Duodenal mucosa (tissue), 2 donors: Measurements from ENCODE around the gene CXorf49.
"Not testable (repeated sequence)": the region's sequence is repeated elsewhere in the genome, so short reads cannot be mapped to it uniquely, and the experiment has no call there.

Source experiments
- H3K27ac ChIP-seq: one replicate; pipeline ENCODE4 v1.7.0; 2013; ENCODE audit warnings: low read depth, low read length
- H3K27me3 ChIP-seq, 2 donors: one replicate each; pipeline ENCODE4 v1.7.0; 2013; ENCODE audit warnings: low read length in 2 of 2, control low read depth in 1 of 2; ENCODE audit not compliant: insufficient read depth in 2 of 2, control insufficient read depth in 1 of 2
- H3K36me3 ChIP-seq, 2 donors: one replicate each; pipeline ENCODE4 v1.7.0; 2013; ENCODE audit warnings: low read length in 2 of 2, control low read depth in 1 of 2; ENCODE audit not compliant: insufficient read depth in 2 of 2, control insufficient read depth in 1 of 2
- H3K4me1 ChIP-seq, 2 donors: one replicate each; pipeline ENCODE4 v1.7.0; 2013; ENCODE audit warnings: low read length in 2 of 2, control low read depth in 1 of 2; ENCODE audit not compliant: insufficient read depth in 2 of 2, control insufficient read depth in 1 of 2
- H3K4me3 ChIP-seq, 2 donors: one replicate each; pipeline ENCODE4 v1.7.0; 2013; ENCODE audit warnings: low read length in 2 of 2, low read depth in 1 of 2
- H3K9ac ChIP-seq, 2 donors: one replicate each; pipeline ENCODE4 v1.7.0; 2013; ENCODE audit warnings: low read length in 2 of 2, low read depth in 1 of 2
- H3K9me3 ChIP-seq, 2 donors: one replicate each; pipeline ENCODE4 v1.7.0; 2013; ENCODE audit warnings: low read length in 2 of 2, control low read depth in 1 of 2; ENCODE audit not compliant: control insufficient read depth in 1 of 2

CXorf49 gene

DNA sequence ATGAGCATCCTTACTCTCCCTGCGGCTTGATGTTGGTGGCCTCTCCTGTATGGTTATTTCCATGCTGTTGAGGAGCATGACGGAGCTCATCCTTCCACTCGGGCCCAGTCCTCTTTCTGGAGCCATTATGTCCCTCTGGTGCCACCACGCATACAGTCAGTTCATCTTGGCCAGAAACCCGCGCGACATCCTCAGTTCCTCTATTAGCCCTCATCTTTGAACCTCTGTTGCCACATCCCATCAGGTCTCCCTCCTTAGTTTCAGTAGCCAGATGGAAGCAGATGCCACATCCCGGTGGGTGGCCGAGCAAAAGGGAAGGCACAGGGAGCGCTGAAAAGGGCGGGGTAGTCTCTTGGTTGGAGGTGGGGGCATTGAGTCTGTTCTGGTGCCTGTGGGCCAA, 46.1 kb downstream of the CXorf49 start:
- Histone ChIP-seq H3K27me3 (no peaks in the 10 kb centered on the region), H3K9me3 (no peaks in the 10 kb centered on the region), H3K36me3 (no peaks in the 10 kb centered on the region), H3K4me1 (no peaks in the 10 kb centered on the region), H3K4me3 (no peak overlapping the region), H3K27ac (no peak overlapping the region), H3K9ac (no peak overlapping the region)

GRCh38 chrX:71671043-71671780, 46.9 kb downstream of the CXorf49 start:
- Histone ChIP-seq H3K27ac (no peak overlapping the region), H3K4me3 (no peak overlapping the region), H3K4me1 (no peaks in the 10 kb centered on the region), H3K9ac (no peak overlapping the region), H3K36me3 (no peaks in the 10 kb centered on the region), H3K27me3 (no peaks in the 10 kb centered on the region), H3K9me3 (no peaks in the 10 kb centered on the region)

DNA sequence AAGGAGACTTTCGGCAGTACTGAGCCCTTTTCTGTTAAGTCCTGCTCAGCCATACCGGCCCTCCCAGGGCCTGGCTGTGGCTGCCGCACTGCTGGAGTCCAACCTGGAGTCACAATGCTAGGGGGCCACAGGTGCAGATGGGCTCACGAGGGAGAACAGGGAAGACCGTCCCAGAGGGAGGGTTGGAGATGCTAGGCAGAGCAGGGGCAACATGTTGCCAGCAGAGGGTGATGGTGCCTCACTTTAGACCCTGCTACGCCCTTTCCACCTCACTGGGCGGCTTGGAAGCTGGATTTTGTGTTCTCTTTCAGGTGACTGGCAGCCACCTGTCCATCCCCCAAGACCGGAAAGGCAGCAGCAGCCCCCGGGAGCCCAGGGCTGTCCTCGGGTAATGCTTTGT, 48.1 kb downstream of the CXorf49 start:
- not testable (repeated sequence) for H3K4me3 ChIP-seq, H3K36me3 ChIP-seq, H3K9me3 ChIP-seq

DNA sequence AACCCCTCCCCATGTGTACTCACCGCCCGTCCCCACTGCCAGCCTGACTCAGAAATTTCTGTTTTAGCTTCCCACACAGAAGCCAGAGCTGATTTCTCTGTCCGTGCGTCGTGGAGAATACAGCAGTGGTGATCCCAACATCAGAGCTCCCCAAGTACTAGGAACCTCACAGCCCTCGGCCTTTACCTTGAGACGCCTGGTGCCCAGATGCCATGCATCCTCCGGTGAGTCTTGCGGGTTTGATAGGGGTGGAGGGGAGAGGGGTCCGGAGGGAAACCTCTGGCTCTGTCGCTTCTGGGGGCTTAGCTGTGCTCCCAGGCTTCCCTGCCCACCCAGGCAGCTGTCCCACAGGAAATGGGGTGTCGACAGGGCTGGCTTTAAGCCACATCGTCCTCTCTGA, 48.6 kb downstream of the CXorf49 start:
- H3K27me3 ChIP-seq = no peaks in the 10 kb centered on the region
- H3K4me1 ChIP-seq = no peaks in the 10 kb centered on the region
- no peaks in the 10 kb centered on the region for H3K9me3 ChIP-seq
- H3K36me3 ChIP-seq = no peaks in the 10 kb centered on the region
- no peak overlapping the region for H3K9ac ChIP-seq
- H3K4me3 ChIP-seq = no peak overlapping the region
- no peak overlapping the region for H3K27ac ChIP-seq

More for the DNA sequence above, 48.1 kb downstream of the CXorf49 start:
- not testable (repeated sequence) for H3K27me3 ChIP-seq, H3K27ac ChIP-seq, H3K9ac ChIP-seq, H3K4me1 ChIP-seq

- H3K4me3 ChIP-seq = no peak overlapping the region
- H3K27me3 ChIP-seq = no peaks in the 10 kb centered on the region
- no peaks in the 10 kb centered on the region for H3K4me1 ChIP-seq
- H3K27ac ChIP-seq = no peak overlapping the region
- no peak overlapping the region for H3K9ac ChIP-seq
- H3K36me3 ChIP-seq = no peaks in the 10 kb centered on the region
- H3K9me3 ChIP-seq = no peaks in the 10 kb centered on the region
Measured at GRCh38 chrX:71668248-71668595, 49.9 kb downstream of the CXorf49 start.

DNA sequence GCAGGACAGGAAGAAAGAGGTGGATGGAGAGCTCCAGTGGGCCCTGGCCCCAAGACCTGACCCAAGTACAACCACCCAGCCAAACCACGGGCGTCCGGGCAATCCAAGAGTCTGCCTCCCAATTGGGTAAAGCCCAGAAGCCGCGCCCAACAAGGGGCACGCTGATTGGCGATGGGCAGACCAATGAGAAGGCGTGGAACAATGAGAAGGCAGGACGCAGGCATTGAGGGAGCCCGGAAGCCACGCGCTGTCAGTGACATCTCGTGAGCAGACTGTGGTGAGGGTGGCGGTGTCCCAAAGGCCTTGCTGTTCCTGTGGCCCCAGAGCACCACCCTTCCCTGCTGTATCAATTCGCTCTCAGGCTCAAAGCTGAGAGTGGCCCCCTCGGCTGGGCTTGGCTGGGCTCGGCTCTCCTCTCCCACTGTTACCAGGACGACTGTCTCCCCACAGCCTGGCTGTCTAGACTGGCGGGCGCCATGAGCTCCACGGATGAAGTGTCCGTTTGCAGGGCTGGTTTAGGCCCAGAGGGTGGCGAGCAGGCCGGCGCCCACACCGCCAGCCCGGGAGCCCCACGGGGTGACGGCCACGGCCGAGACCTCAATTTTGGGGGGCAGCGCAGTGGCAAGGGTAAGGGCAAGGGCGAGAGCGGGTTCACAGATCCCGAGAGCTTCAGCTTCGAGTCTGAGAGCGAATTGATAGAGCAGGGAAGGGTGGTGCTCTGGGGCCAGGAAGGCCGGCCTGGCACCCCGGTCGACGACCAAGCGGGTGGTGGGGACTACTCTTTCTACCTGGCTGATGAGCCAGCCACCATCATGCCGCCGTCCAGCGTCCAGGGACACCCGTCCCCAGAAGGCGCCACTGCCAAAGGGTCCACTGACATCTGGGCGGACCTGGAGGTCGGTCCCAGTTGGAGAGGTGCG, 50.5 kb downstream of the CXorf49 start, which contains the start of gene LOC101059915:
Gene LOC101059915 (plus strand): TSS at position 219 of the 920 bp plus-strand sequence.
- H3K9me3 ChIP-seq = no peaks in the 10 kb centered on the region
- no peak within 1 kb of the TSS for H3K4me3 ChIP-seq
- no peaks in the 10 kb centered on the region for H3K27me3 ChIP-seq
- no peaks in the 10 kb centered on the region for H3K4me1 ChIP-seq
- H3K27ac ChIP-seq = no peak within 1 kb of the TSS
- H3K9ac ChIP-seq = no peak within 1 kb of the TSS
- no peaks in the 10 kb centered on the region for H3K36me3 ChIP-seq

- H3K27me3 ChIP-seq = no peaks in the 10 kb centered on the region
- no peak overlapping the region for H3K4me3 ChIP-seq
- H3K9ac ChIP-seq = no peak overlapping the region
- H3K36me3 ChIP-seq = no peaks in the 10 kb centered on the region
- no peaks in the 10 kb centered on the region for H3K4me1 ChIP-seq
- H3K9me3 ChIP-seq = no peaks in the 10 kb centered on the region
- H3K27ac ChIP-seq = no peak overlapping the region
Measured at GRCh38 chrX:71666240-71667223, 51.6 kb downstream of the CXorf49 start.

GRCh38 chrX:71665747-71666146, 52.3 kb downstream of the CXorf49 start:
- Histone ChIP-seq H3K27me3 (no peaks in the 10 kb centered on the region), H3K27ac (no peak overlapping the region), H3K9ac (no peak overlapping the region)

DNA sequence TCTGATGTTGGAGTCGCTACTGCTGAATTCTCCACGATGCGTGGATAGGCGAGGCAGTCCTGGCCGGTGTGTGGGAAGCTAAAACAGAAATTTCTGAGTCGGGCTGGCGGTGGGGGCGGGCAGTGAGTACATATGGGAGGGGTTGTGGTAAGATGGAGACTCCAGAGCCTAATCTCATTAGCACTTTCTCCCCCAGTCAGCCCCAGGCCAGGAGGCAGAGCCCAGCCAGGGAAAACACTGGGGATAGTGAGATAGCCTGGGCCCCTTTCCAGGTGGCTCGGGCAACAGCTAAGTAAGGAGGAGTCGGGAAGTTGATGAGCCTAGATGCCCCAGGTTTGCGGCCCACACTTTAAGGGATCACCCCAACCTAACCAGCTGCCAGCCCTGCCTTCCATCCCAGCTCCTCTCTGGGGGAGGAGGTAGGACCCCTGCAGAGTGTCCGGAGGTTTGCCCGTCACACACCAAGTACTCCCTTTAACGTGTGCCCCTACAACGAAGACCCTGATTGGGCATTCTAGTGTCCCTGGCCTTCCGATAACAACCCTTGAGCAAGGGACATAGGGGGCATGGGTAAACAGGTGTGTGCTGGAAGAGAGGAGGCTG, 53.1 kb downstream of the CXorf49 start:
- Histone ChIP-seq H3K9ac (no peak overlapping the region), H3K9me3 (no peaks in the 10 kb centered on the region), H3K4me1 (no peaks in the 10 kb centered on the region), H3K27me3 (no peaks in the 10 kb centered on the region), H3K4me3 (no peak overlapping the region), H3K36me3 (no peaks in the 10 kb centered on the region), H3K27ac (no peak overlapping the region)

More at GRCh38 chrX:71665747-71666146, 52.3 kb downstream of the CXorf49 start:
- Histone ChIP-seq H3K36me3 (no peaks in the 10 kb centered on the region), H3K4me1 (no peaks in the 10 kb centered on the region), H3K9me3 (no peaks in the 10 kb centered on the region), H3K4me3 (no peak overlapping the region)
